Prostate gland (tissue), 2 donors: ENCODE results near the gene PPP4R4.

ENCODE experiments used
- CTCF ChIP-seq, 4 experiments: fragments of 200-600 bp in 2 of 4; fragments of 450-650 bp in 2 of 4; sonication (generic) in 2 of 4; IDR thresholded peaks; 1 replicate in 3 of 4; 2 replicates in 1 of 4; pipeline ENCODE4 v1.5.1; 2016 to 2019; ENCODE audit warnings: antibody characterized with exemption in 4 of 4, mild to moderate bottlenecking in 2 of 4, moderate library complexity in 2 of 4
- POLR2AphosphoS5 ChIP-seq: sonication (generic); formaldehyde crosslinking; IDR thresholded peaks from one replicate; pipeline ENCODE4 v1.6.1; 2017; ENCODE audit warnings: antibody characterized with exemption

DNA sequence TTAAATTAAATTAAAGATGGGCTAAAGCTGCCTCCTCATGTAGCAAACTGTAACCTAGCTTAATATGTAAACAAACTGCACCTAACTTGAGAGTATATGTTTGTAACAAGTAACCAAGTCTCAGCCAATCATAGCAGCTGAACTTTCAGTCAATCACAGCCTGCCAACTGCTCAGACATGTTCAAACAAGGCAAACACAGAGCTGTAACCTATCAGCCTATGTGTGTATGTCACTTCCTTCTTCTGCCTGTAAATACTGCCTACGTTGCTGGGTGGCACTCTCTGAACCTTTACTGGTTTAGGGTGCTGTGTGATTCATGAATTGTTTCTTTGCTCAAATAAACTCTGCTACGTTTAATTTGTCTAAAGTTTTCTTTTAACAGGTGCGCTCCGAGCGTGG lies 146.1 kb downstream of the PPP4R4 start:
- TF ChIP-seq POLR2AphosphoS5 (peak; percentile 15), CTCF (IDR thresholded peaks at IDR 0.05) (no peak)
